D341Med (cell line): Measurements from ENCODE around the gene PRR9.
A peak's percentile ranks its signal among the peaks of the same experiment; 100 is the strongest.
"Not testable (repeated sequence)": the region's sequence is repeated elsewhere in the genome, so short reads cannot be mapped to it uniquely, and the experiment has no call there.

Source experiments
- DNase-seq: peaks from one replicate; pipeline ENCODE4 v3.0.0; 2012; ENCODE audit warnings: low spot score

The PRR9 gene

GRCh38 chr1:153229076-153229829 is 11.9 kb downstream of the PRR9 start:
- not testable (repeated sequence) for DNase-seq

DNA sequence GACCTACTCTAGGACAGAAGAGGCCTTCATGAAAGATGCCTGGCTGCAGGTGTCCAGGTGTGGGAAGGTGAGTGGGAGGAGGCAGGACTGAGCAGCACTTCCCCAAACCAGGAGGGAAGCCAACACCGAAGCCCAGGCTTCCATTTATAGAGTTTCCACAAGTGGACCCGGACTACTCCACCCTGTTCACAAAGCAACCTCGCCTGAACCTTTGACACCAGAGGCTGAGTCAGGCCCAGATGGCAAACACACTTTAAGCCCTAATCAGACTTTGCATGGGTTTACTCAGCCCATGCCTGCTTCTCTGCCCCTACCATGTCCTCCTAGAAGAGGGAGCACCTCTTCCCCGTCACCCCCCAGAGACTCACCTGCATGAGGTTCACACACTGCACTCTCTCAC is 14.0 kb downstream of the PRR9 start:
- no peak for DNase-seq

DNA sequence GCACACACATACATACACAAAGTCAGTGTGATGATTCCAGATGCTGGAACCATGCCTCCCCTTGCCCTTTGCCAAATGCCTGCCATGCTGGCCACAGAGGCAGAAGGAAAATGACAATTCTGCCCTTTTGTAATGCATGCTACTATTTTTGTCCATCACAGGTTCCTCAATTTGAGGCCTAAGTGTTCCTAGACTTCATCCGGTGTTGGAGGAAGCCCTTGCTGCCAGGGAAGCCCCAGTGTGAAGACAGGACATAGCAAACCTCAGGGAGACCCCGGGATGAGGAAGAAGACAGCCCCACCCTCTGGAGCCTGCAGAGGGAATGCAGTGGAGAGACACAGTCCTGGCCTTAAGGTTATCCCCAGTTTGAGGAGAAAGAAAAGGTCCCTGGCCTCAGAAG is 14.4 kb downstream of the PRR9 start:
- DNase-seq: no peak

DNA sequence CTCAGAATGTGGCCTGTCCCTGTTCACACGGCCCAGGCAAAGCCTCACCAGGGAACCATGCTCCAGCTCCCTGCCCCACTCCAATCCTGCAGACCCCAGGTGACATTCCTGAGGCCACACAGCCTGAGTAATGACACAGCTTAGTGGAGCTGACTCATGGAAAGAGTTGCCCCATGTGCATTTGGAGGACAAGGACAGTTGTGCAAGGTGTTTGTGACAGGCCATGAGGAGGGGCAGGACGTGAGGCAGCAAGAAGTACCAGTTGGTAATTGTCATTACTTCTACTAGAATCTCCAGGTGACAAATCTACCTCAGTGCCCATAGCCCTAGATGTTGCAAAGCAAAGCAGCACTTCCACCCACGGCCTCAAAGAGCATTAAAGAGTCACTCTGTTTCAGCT is 15.2 kb downstream of the PRR9 start:
- no peak for DNase-seq

- no peak for DNase-seq
These were observed 16.1 kb downstream of the PRR9 start for GRCh38 chr1:153233448-153233847.

DNA sequence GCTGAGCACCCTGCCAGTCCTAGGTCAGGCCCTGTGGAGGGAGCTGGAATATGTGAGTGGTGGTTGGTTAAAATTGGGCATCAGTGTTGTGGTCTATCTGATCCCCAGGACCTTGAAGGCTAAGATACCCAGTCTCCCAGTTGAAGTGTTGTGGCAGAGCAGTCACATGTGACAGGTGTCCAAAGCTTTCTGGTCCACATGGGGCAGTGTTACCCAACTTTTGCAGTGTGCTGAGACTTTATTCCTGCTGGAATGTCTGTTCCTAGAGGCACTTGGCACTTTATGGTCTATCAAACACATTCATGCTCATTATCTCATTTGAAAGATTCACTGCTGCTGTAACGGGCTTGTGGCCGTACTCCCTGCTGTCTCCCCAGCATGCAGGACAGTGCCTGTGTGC is 21.1 kb downstream of the PRR9 start:
- no peak for DNase-seq

GRCh38 chr1:153242160-153242559 is 24.8 kb downstream of the PRR9 start:
- no peak for DNase-seq

DNA sequence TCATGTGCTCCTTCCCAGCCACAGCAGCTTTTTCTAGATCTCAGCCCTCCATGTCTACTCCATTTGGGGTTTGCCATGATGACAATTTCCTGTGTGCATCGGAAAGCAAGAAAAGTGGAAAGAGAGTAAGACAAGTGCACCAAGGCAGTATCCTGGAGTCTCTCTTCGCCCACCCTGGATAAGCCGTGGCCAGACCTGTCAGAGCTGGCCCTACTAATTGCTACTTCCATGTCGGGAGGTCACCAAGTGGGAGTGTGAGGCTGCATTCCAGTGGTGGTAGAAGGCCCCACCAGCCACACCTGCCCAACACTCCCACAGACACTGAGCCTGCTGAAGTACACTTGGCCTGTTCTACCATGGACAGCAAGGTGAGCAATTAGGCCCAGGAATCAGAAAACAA is 28.1 kb downstream of the PRR9 start:
- no peak for DNase-seq

GRCh38 chr1:153246018-153246417 is 28.6 kb downstream of the PRR9 start:
- no peak for DNase-seq

DNA sequence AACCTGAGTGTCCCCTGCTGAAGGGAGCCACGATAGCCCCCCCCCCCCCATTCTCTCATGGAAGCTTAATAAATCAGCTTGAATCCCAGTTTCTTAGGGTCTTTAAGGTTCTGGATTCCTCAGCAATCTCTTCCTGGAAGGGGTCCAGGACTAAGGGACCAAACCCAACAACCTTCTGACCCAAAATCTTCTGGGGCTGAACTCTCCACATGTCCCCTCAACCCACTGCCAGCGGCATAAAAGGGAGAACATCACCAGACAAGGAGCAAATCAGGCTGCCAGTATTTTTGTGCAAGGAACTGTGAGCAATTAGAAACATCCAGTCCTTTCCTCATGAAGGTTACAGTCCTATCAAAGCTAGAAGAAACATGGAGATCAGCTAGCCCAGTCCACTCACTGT is 29.4 kb downstream of the PRR9 start:
- no peak for DNase-seq

GRCh38 chr1:153248176-153248879 is 30.9 kb downstream of the PRR9 start:
- no peak for DNase-seq

GRCh38 chr1:153250166-153250565 is 32.8 kb downstream of the PRR9 start:
- no peak for DNase-seq

DNA sequence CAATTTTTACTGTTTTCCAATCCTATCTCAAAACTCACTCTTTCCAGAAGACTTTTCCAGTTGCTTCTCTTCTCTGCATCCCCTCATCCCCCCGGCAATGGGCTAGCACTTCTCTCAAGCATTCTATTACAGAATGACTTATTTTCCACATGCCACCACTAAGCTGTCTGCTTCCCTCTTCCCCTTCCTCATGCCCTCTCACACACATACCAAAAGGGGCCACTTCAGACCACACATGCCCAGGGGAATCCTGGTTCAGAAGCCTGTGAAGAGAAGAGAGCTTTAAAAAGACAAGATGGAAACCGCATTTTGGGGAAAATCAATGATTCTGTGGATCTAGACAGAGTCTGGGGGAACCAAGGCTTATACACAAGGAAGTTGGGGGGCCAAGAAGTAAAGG is 33.7 kb downstream of the PRR9 start:
- DNase-seq: peak; percentile 3

GRCh38 chr1:153251562-153251961 is 34.2 kb downstream of the PRR9 start:
- peak; percentile 4 for DNase-seq

- peak; percentile 21 for DNase-seq
These were observed 34.6 kb downstream of the PRR9 start for GRCh38 chr1:153251988-153252387.

- no peak for DNase-seq
These were observed 35.7 kb downstream of the PRR9 start for GRCh38 chr1:153253076-153253475.

DNA sequence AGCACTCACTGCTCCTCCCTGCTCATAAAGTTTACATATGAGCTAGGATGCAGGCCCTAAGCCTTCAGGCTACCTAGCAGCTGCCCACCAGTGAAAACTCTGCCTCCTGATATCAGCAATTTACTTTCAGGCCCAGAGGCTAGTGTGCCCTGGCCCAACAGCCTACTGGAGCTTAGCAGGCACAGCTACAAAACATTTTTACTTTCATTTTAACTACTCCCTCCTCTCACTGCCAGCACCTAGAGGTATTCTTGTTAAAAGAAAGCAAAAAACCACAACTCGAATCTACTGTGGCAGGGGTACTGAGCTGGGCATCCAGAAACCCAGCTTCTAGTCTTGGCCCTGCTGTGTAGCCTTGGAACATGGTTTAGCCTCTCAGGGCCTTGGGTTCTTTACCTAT is 36.3 kb downstream of the PRR9 start:
- peak; percentile 2 for DNase-seq

- peak; percentile 12 for DNase-seq
These were observed 42.0 kb downstream of the PRR9 start, which contains the start of gene LORICRIN for GRCh38 chr1:153259387-153259786. LORICRIN (plus strand) TSS chr1:153259687; CDS start chr1:153260950, 1,263 bp downstream.

DNA sequence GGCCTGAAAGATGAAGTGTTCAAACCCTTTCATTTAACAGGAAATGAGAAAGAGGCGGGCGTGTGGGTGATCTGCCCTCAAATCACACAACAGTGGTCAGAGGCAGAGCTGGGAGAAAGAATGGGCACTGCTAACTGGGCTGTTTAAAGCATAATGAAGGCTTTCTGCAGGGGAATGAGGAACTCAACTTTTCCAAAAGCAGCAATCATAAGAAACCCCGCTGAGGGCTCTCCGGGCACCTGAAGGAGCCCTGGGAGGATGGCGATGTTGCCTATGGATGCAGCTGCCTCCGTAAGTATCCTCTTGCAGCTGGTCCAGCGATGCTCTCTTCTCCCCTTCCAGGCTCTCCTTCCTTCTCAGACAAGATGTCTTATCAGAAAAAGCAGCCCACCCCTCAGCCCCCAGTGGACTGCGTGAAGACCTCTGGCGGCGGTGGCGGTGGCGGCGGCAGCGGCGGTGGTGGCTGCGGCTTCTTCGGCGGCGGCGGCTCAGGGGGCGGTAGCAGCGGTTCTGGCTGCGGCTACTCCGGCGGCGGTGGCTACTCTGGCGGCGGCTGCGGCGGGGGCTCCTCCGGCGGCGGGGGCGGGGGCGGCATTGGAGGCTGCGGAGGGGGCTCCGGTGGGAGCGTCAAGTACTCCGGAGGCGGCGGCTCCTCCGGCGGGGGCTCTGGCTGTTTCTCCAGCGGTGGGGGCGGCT is 43.3 kb downstream of the PRR9 start:
- peak; percentile 51 for DNase-seq

DNA sequence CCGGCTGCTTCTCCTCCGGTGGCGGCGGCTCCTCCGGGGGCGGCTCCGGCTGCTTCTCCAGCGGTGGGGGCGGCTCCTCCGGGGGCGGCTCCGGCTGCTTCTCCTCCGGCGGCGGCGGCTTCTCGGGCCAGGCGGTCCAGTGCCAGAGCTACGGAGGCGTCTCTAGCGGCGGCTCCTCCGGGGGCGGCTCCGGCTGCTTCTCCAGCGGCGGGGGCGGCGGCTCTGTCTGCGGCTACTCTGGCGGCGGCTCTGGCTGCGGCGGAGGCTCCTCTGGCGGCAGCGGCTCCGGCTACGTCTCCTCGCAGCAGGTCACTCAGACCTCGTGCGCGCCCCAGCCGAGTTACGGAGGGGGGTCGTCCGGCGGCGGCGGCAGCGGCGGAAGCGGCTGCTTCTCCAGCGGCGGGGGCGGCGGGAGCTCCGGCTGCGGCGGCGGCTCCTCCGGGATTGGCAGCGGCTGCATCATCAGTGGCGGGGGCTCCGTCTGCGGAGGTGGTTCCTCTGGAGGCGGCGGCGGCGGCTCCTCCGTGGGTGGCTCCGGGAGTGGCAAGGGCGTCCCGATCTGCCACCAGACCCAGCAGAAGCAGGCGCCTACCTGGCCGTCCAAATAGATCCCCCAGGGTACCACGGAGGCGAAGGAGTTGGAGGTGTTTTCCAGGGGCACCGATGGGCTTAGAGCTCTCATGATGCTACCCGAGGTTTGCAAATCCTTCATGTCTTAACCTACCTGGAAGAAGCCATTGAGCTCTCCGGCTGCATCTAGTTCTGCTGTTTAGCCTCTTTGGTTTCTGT is 44.1 kb downstream of the PRR9 start:
- peak; percentile 51 for DNase-seq

- no peak for DNase-seq
These were observed 44.6 kb downstream of the PRR9 start for GRCh38 chr1:153262070-153262366.

DNA sequence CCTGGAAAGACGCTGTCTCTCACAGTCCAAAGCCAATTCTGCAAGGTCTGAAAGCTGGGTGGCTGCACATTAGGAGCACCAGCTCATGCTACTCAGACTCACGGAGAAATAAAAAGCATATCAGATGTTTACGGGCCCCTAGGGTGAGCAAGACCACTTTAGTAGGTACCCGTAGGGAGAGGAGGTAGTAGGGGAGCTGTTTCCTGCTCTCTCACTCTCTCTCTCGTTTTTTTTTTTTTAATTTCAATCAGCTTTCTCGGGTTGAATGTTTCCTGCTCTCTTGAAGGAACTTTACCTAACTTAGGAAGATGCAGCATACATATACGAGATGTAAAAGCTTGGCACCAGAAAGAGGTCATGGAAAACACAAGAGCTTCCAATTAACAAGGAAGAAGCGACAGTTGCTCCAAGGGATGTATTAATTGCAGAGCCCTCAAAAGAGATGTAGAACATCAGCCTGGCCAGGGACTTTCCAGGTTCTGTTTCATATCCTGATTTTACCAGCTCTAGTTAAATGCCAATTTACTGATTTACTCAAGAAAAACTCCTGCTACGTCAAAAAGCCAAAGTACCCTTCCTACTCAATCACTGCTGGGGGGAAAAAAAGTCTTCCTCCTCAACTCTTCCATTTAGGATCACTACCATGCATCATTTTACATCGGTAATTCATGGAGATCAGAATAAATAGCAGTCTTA is 45.2 kb downstream of the PRR9 start:
- DNase-seq: peak; percentile 7
